ACHN (cell line): ENCODE results near the gene MLC1.

ENCODE experiments used
- DNase-seq: peaks from one replicate; pipeline ENCODE4 v3.0.0-alpha.2; 2015
- in situ Hi-C: cut with HindIII; loops from 2 replicates; pipeline ENCODE4 v1.10.0; 2017; ENCODE audit warnings: low sequenced_read_pairs, low pct_ligation_motif_present, low pct_unique_long_range_greater_than_20kb

The MLC1 gene

GRCh38 chr22:50030297-50031188, 54.7 kb downstream of the MLC1 start:
- peak; percentile 70 for DNase-seq
- in situ Hi-C loops, result no loop called here

- in situ Hi-C loops, result no loop called here
- DNase-seq, result no peak
These were observed 57.3 kb downstream of the MLC1 start for GRCh38 chr22:50027639-50028537.

- DNase-seq, result no peak
- in situ Hi-C loops, result no loop called here
These were observed 59.2 kb downstream of the MLC1 start for GRCh38 chr22:50025993-50026392.

- in situ Hi-C loops, result no loop called here
- DNase-seq, result no peak
These were observed 62.9 kb downstream of the MLC1 start for GRCh38 chr22:50022171-50022819.

- in situ Hi-C loops, result no loop called here
- DNase-seq, result no peak
These were observed 64.6 kb downstream of the MLC1 start for GRCh38 chr22:50020606-50021005.

GRCh38 chr22:50019316-50019715, 65.9 kb downstream of the MLC1 start:
- no peak for DNase-seq
- in situ Hi-C loops, result no loop called here

GRCh38 chr22:50018608-50019285, 66.5 kb downstream of the MLC1 start:
- no peak for DNase-seq
- in situ Hi-C loops, result no loop called here

- in situ Hi-C loops, result no loop called here
- no peak for DNase-seq
These were observed 67.5 kb downstream of the MLC1 start for GRCh38 chr22:50017701-50018224.

- DNase-seq, result no peak
- in situ Hi-C loops, result no loop called here
These were observed 68.1 kb downstream of the MLC1 start for GRCh38 chr22:50016988-50017700.

GRCh38 chr22:50016308-50016987, 68.8 kb downstream of the MLC1 start:
- in situ Hi-C loops, result no loop called here

GRCh38 chr22:50015451-50016307, 69.5 kb downstream of the MLC1 start:
- in situ Hi-C loops, result no loop called here

More at GRCh38 chr22:50016308-50016987, 68.8 kb downstream of the MLC1 start:
- DNase-seq, result no peak

GRCh38 chr22:50014655-50015401, 70.4 kb downstream of the MLC1 start:
- no peak for DNase-seq
- in situ Hi-C loops, result no loop called here

More at GRCh38 chr22:50015451-50016307, 69.5 kb downstream of the MLC1 start:
- DNase-seq, result no peak

- no peak for DNase-seq
- in situ Hi-C loops, result no loop called here
These were observed 71.1 kb downstream of the MLC1 start for GRCh38 chr22:50014053-50014501.

- no peak for DNase-seq
- in situ Hi-C loops, result no loop called here
These were observed 72.7 kb downstream of the MLC1 start, which contains the start of gene IL17REL for GRCh38 chr22:50012211-50013181. IL17REL (minus strand) TSS chr22:50012765; CDS start chr22:50012646, 119 bp downstream.
